GM23338 (cell line): ENCODE data around the gene CMPK2. TPM values are rescaled to one million over a fixed set of nuclear protein-coding genes. Genes with fewer than 3 reads are reported as not detected.

ENCODE experiments used
- ATAC-seq: fragments of 200-7000 bp; cut with Tn5 transposase; 3 replicates; pipeline ENCODE4 v1.9.1; 2020
- DNase-seq: peaks from one replicate; pipeline ENCODE4 v3.0.0-alpha.2; 2015; ENCODE audit warnings: low spot score
- H2AFZ ChIP-seq: fragments of 200-600 bp; sonication (generic); 2 replicates; pipeline ENCODE4 v1.8.0; 2016; ENCODE audit warnings: antibody characterized with exemption, mild to moderate bottlenecking, moderate library complexity
- H3F3A ChIP-seq: fragments of 200-600 bp; sonication (generic); replicated peaks from 2 replicates; pipeline ENCODE4 v1.8.0; 2017; ENCODE audit warnings: antibody characterized with exemption, mixed run types, low read depth
- H3K27ac ChIP-seq: fragments of 200-600 bp; sonication (generic); 2 replicates; pipeline ENCODE4 v1.6.1; 2016; ENCODE audit warnings: low read depth
- H3K27me3 ChIP-seq: fragments of 200-600 bp; sonication (generic); 2 replicates; pipeline ENCODE4 v1.8.0; 2016; ENCODE audit warnings: mild to moderate bottlenecking, mixed run types, moderate library complexity; ENCODE audit not compliant: insufficient read depth
- H3K36me3 ChIP-seq: fragments of 200-600 bp; sonication (generic); 2 replicates; pipeline ENCODE4 v1.8.0; 2016; ENCODE audit warnings: mild to moderate bottlenecking; ENCODE audit not compliant: insufficient read depth
- H3K4me1 ChIP-seq: fragments of 200-600 bp; sonication (generic); 2 replicates; pipeline ENCODE4 v1.8.0; 2016; ENCODE audit warnings: mild to moderate bottlenecking, moderate library complexity; ENCODE audit not compliant: insufficient read depth
- H3K4me2 ChIP-seq: fragments of 200-600 bp; sonication (generic); 2 replicates; pipeline ENCODE4 v1.7.1; 2017; ENCODE audit warnings: mixed run types
- H3K4me3 ChIP-seq: fragments of 200-600 bp; sonication (generic); 2 replicates; pipeline ENCODE4 v1.6.1; 2016; ENCODE audit warnings: mixed run types
- H3K79me2 ChIP-seq: fragments of 200-600 bp; sonication (generic); replicated peaks from 2 replicates; pipeline ENCODE4 v1.8.0; 2017; ENCODE audit warnings: mild to moderate bottlenecking; ENCODE audit not compliant: insufficient read depth
- H3K9me2 ChIP-seq: fragments of 200-600 bp; sonication (generic); 2 replicates; pipeline ENCODE4 v1.8.0; 2017; ENCODE audit not compliant: insufficient read depth
- H4K20me1 ChIP-seq: fragments of 200-600 bp; sonication (generic); replicated peaks from 2 replicates; pipeline ENCODE4 v1.8.0; 2017; ENCODE audit warnings: mild to moderate bottlenecking; ENCODE audit not compliant: insufficient read depth
- H3K27ac Mint-ChIP-seq: 2 replicates; pipeline ENCODE4 v1.8.0; 2020; ENCODE audit warnings: inconsistent platforms, mild to moderate bottlenecking, moderate library complexity, mixed read lengths
- H3K27me3 Mint-ChIP-seq: 3 replicates; pipeline ENCODE4 v1.8.0; 2022; ENCODE audit warnings: low read depth, mild to moderate bottlenecking, moderate library complexity, mixed read lengths, inconsistent platforms; ENCODE audit not compliant: insufficient read depth, poor library complexity
- H3K36me3 Mint-ChIP-seq: 3 replicates; pipeline ENCODE4 v1.8.0; 2021; ENCODE audit warnings: low read depth, mild to moderate bottlenecking, inconsistent platforms, moderate library complexity, mixed read lengths
- H3K4me1 Mint-ChIP-seq: 3 replicates; pipeline ENCODE4 v1.8.0; 2020; ENCODE audit warnings: mild to moderate bottlenecking, inconsistent platforms, mixed read lengths
- H3K4me3 Mint-ChIP-seq: 3 replicates; pipeline ENCODE4 v1.8.0; 2021; ENCODE audit warnings: moderate library complexity, mild to moderate bottlenecking, inconsistent platforms, mixed read lengths
- H3K9me3 Mint-ChIP-seq: 3 replicates; pipeline ENCODE4 v1.8.0; 2020; ENCODE audit warnings: moderate library complexity, mild to moderate bottlenecking, inconsistent platforms, mixed read lengths
- CREB1 ChIP-seq: fragments of 250-450 bp; sonication (Bioruptor Pico); IDR thresholded peaks from 2 replicates; pipeline ENCODE4 v1.5.0; 2020; ENCODE audit warnings: low read depth, mild to moderate bottlenecking, moderate library complexity
- CTCF ChIP-seq, 2 experiments: fragments of 200-600 bp in 1 of 2; sonication (generic) in 1 of 2; conservative IDR thresholded peaks; 2 replicates each; pipeline versions ENCODE4 v1.5.1 to v1.6.1; 2016 to 2017; ENCODE audit warnings: antibody characterized with exemption in 2 of 2, low read depth in 2 of 2, mild to moderate bottlenecking in 2 of 2, moderate library complexity in 1 of 2
- ETS1 ChIP-seq: IDR thresholded peaks from 2 replicates; pipeline ENCODE4 v1.6.1; 2016; ENCODE audit warnings: antibody characterized with exemption
- EZH2 ChIP-seq: fragments of 200-600 bp; sonication (generic); IDR thresholded peaks from one replicate; pipeline ENCODE4 v1.8.0; 2017; ENCODE audit warnings: antibody characterized with exemption, mild to moderate bottlenecking, low read depth; ENCODE audit not compliant: unreplicated experiment
- EZH2phosphoT487 ChIP-seq: fragments of 200-600 bp; sonication (generic); IDR thresholded peaks from one replicate; pipeline ENCODE4 v1.8.1; 2018; ENCODE audit warnings: antibody characterized with exemption; ENCODE audit not compliant: unreplicated experiment
- JUNB ChIP-seq: IDR thresholded peaks from one replicate; pipeline ENCODE4 v1.6.1; 2016; ENCODE audit warnings: antibody characterized with exemption; ENCODE audit not compliant: unreplicated experiment
- NANOG ChIP-seq: IDR thresholded peaks from 2 replicates; pipeline ENCODE4 v1.6.1; 2016; ENCODE audit warnings: antibody characterized with exemption, borderline replicate concordance
- POLR2AphosphoS5 ChIP-seq: IDR thresholded peaks from 2 replicates; pipeline ENCODE4 v1.6.1; 2016; ENCODE audit warnings: antibody characterized with exemption, low read depth
- REST ChIP-seq: IDR thresholded peaks from one replicate; pipeline ENCODE4 v1.6.1; 2018; ENCODE audit warnings: antibody characterized with exemption; ENCODE audit not compliant: unreplicated experiment
- STAT1 ChIP-seq: IDR thresholded peaks from one replicate; pipeline ENCODE4 v1.6.1; 2016; ENCODE audit warnings: antibody characterized with exemption; ENCODE audit not compliant: unreplicated experiment
- ZNF114 ChIP-seq: fragments of 250-450 bp; sonication (Bioruptor Pico); IDR thresholded peaks from 2 replicates; pipeline ENCODE4 v1.5.0; 2020; ENCODE audit warnings: mild to moderate bottlenecking, moderate library complexity
- ZNF331 ChIP-seq: fragments of 250-450 bp; sonication (Bioruptor Pico); IDR thresholded peaks from 2 replicates; pipeline ENCODE4 v1.5.0; 2020; ENCODE audit warnings: low read depth, mild to moderate bottlenecking, moderate library complexity
- polyA plus RNA-seq: library from polyadenylated mRNA; unstranded; fragments of >200 nt; fragmentation: Nextera tagmentation; extraction: Ambion mirVana; gene quantifications from 2 replicates; pipeline ENCODE4 v1.2.1, GENCODE V29; 2016
- total RNA-seq: library from RNA; depleted of rRNA; stranded (reverse); fragments of >200 nt; shearing (Covaris generic); gene quantifications from 2 replicates; pipeline ENCODE4 v1.2.3, GENCODE V29; 2014
- TF ChIP-seq, protein P1 (sequence below): fragments of 250-450 bp; sonication (Bioruptor Pico); IDR thresholded peaks from 2 replicates; pipeline ENCODE4 v1.5.0; 2020; ENCODE audit warnings: mild to moderate bottlenecking, moderate library complexity

Gene CMPK2
- total and polyA plus RNA-seq, 2 experiments from 2014 or later = 0.13 to 0.56 TPM

DNA sequence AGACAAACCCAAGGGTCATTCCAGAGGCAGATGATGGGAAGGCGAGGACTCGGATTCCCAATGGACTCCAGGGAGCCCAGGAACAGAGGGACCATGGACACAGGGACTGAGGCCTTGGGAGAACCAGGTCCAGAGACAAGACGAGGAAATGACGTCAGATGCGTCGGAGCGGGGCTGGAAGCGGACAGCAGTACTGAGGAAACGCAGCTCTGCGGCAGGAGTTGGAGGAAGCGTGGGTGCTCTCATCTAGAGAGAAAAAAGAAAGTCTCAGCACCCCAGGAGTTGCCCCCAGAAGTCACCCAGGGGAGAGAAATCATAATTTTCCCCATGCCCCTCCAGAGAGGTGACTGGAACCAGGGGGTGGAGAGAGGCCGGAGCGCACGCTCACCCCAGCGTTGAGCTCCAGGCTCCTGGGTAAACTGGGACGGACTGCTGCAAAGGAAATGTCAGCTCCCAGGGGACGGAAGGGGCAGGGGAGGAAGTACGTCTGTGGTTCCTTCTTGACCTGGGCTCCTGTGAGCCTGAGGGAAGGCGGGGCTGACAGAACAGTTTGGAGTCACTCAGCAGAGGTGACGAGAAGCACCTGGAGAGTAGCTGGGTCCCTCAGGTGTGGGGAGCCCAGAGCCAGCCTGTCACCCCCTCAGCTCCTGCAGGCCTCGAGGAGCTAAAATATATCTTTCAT lies 44.7 kb downstream of the CMPK2 start:
- Mint-ChIP-seq H3K4me1 (no peaks in the 10 kb centered on the region), H3K27me3 (no peaks in the 10 kb centered on the region), H3K9me3 (peaks cover 26% of the 10 kb centered on the region), H3K4me3 (no peak overlapping the region), H3K27ac (no peak overlapping the region), H3K36me3 (no peaks in the 10 kb centered on the region)
- no peaks in the 10 kb centered on the region for H4K20me1 ChIP-seq
- H3K4me1 ChIP-seq = 0 out of 2 replicates have a peak, but pooled peaks cover 3% of the 10 kb centered on the region
- H3K27me3 ChIP-seq = no peaks in the 10 kb centered on the region
- no peak overlapping the region; the same call in 1 of the 2 replicates for H2AFZ ChIP-seq
- DNase-seq (no peak), ATAC-seq (no peak)
- no peaks in the 10 kb centered on the region for H3K36me3 ChIP-seq
- no peak for TF ChIP-seq EZH2phosphoT487
- no peak for TF ChIP-seq ZNF331 (CRISPR knock-in tag)
- TF ChIP-seq, protein P1, sequence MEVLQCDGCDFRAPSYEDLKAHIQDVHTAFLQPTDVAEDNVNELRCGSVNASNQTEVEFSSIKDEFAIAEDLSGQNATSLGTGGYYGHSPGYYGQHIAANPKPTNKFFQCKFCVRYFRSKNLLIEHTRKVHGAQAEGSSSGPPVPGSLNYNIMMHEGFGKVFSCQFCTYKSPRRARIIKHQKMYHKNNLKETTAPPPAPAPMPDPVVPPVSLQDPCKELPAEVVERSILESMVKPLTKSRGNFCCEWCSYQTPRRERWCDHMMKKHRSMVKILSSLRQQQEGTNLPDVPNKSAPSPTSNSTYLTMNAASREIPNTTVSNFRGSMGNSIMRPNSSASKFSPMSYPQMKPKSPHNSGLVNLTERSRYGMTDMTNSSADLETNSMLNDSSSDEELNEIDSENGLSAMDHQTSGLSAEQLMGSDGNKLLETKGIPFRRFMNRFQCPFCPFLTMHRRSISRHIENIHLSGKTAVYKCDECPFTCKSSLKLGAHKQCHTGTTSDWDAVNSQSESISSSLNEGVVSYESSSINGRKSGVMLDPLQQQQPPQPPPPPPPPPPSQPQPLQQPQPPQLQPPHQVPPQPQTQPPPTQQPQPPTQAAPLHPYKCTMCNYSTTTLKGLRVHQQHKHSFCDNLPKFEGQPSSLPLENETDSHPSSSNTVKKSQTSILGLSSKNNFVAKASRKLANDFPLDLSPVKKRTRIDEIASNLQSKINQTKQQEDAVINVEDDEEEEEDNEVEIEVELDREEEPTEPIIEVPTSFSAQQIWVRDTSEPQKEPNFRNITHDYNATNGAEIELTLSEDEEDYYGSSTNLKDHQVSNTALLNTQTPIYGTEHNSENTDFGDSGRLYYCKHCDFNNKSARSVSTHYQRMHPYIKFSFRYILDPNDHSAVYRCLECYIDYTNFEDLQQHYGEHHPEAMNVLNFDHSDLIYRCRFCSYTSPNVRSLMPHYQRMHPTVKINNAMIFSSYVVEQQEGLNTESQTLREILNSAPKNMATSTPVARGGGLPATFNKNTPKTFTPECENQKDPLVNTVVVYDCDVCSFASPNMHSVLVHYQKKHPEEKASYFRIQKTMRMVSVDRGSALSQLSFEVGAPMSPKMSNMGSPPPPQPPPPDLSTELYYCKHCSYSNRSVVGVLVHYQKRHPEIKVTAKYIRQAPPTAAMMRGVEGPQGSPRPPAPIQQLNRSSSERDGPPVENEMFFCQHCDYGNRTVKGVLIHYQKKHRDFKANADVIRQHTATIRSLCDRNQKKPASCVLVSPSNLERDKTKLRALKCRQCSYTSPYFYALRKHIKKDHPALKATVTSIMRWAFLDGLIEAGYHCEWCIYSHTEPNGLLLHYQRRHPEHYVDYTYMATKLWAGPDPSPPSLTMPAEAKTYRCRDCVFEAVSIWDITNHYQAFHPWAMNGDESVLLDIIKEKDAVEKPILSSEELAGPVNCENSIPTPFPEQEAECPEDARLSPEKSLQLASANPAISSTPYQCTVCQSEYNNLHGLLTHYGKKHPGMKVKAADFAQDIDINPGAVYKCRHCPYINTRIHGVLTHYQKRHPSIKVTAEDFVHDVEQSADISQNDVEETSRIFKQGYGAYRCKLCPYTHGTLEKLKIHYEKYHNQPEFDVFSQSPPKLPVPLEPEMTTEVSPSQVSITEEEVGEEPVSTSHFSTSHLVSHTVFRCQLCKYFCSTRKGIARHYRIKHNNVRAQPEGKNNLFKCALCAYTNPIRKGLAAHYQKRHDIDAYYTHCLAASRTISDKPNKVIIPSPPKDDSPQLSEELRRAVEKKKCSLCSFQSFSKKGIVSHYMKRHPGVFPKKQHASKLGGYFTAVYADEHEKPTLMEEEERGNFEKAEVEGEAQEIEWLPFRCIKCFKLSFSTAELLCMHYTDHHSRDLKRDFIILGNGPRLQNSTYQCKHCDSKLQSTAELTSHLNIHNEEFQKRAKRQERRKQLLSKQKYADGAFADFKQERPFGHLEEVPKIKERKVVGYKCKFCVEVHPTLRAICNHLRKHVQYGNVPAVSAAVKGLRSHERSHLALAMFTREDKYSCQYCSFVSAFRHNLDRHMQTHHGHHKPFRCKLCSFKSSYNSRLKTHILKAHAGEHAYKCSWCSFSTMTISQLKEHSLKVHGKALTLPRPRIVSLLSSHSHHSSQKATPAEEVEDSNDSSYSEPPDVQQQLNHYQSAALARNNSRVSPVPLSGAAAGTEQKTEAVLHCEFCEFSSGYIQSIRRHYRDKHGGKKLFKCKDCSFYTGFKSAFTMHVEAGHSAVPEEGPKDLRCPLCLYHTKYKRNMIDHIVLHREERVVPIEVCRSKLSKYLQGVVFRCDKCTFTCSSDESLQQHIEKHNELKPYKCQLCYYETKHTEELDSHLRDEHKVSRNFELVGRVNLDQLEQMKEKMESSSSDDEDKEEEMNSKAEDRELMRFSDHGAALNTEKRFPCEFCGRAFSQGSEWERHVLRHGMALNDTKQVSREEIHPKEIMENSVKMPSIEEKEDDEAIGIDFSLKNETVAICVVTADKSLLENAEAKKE = no peak
- TF ChIP-seq NANOG = no peak
- no peak for TF ChIP-seq POLR2AphosphoS5
- TF ChIP-seq ETS1 = no peak
- no peak for TF ChIP-seq REST
- TF ChIP-seq ZNF114 = no peak
- no peak for TF ChIP-seq CTCF (conservative IDR thresholded peaks at IDR 0.05; ENCODE audit: low read depth in 2 of 2)
- no peak for TF ChIP-seq STAT1
- no peak for TF ChIP-seq CREB1 (CRISPR knock-in tag)
- TF ChIP-seq EZH2 = no peak
- no peak for TF ChIP-seq JUNB
- H3K4me2 ChIP-seq = no peak overlapping the region
- no peak overlapping the region for H3K27ac ChIP-seq
- H3K4me3 ChIP-seq = no peak overlapping the region
- no peaks in the 10 kb centered on the region for H3K79me2 ChIP-seq
- H3F3A ChIP-seq = no peaks in the 10 kb centered on the region
- no peaks in the 10 kb centered on the region for H3K9me2 ChIP-seq
